Osteoblast (primary cell): ENCODE data around the gene RPP25. TPM values are rescaled to one million over a fixed set of nuclear protein-coding genes. Genes with fewer than 3 reads are reported as not detected.
"Not testable (repeated sequence)": the region's sequence is repeated elsewhere in the genome, so short reads cannot be mapped to it uniquely, and the experiment has no call there.

Experiments
- DNase-seq: peaks from one replicate; pipeline ENCODE4 v3.0.0; 2011; ENCODE audit warnings: low spot score, mixed read lengths; ENCODE audit not compliant: insufficient read length; ENCODE audit errors: missing footprints
- H2AFZ ChIP-seq: 2 replicates; pipeline ENCODE4 v1.6.0; 2011; ENCODE audit warnings: mild to moderate bottlenecking, low read length
- H3K27ac ChIP-seq: 2 replicates; pipeline ENCODE4 v1.5.1; 2011; ENCODE audit warnings: mild to moderate bottlenecking, low read depth, low read length, moderate library complexity
- H3K27me3 ChIP-seq: 2 replicates; pipeline ENCODE4 v1.6.0; 2012; ENCODE audit warnings: mild to moderate bottlenecking, control low read depth, inconsistent platforms, low read length, moderate library complexity; ENCODE audit not compliant: insufficient read depth
- H3K36me3 ChIP-seq: 2 replicates; pipeline ENCODE4 v1.5.1; 2011; ENCODE audit warnings: mild to moderate bottlenecking, low read length, control low read depth, moderate library complexity; ENCODE audit not compliant: insufficient read depth
- H3K4me1 ChIP-seq: 2 replicates; pipeline ENCODE4 v1.5.1; 2011; ENCODE audit warnings: mild to moderate bottlenecking, low read length, control low read depth, moderate library complexity; ENCODE audit not compliant: insufficient read depth
- H3K4me2 ChIP-seq: 2 replicates; pipeline ENCODE4 v1.6.0; 2011; ENCODE audit warnings: mild to moderate bottlenecking, low read length; ENCODE audit not compliant: insufficient read depth
- H3K4me3 ChIP-seq: fragments of 200-600 bp; sonication (generic); 3 replicates; pipeline ENCODE4 v1.5.1; 2012; ENCODE audit warnings: mild to moderate bottlenecking, low read length, inconsistent platforms; ENCODE audit not compliant: insufficient read depth
- H3K79me2 ChIP-seq: 2 replicates; pipeline ENCODE4 v1.6.0; 2012; ENCODE audit warnings: mild to moderate bottlenecking, low read length, control low read depth, inconsistent platforms; ENCODE audit not compliant: insufficient read depth
- H3K9me3 ChIP-seq: 2 replicates; pipeline ENCODE4 v1.5.1; 2011; ENCODE audit warnings: low read depth, low read length, control low read depth
- H4K20me1 ChIP-seq: 2 replicates; pipeline ENCODE4 v1.6.0; 2012; ENCODE audit warnings: mild to moderate bottlenecking, low read length, control low read depth; ENCODE audit not compliant: insufficient read depth
- CTCF ChIP-seq: IDR thresholded peaks from 2 replicates; pipeline ENCODE4 v1.5.1; 2011; ENCODE audit warnings: mild to moderate bottlenecking, low read depth, low read length, moderate library complexity; ENCODE audit errors: extremely low read depth
- total RNA-seq: library from RNA; depleted of rRNA; stranded (reverse); fragments of >200 nt; gene quantifications from 2 replicates; pipeline ENCODE4 v1.2.3, GENCODE V29; 2012

RPP25 gene
- total RNA-seq, 1 donor = 6.9 TPM

DNA sequence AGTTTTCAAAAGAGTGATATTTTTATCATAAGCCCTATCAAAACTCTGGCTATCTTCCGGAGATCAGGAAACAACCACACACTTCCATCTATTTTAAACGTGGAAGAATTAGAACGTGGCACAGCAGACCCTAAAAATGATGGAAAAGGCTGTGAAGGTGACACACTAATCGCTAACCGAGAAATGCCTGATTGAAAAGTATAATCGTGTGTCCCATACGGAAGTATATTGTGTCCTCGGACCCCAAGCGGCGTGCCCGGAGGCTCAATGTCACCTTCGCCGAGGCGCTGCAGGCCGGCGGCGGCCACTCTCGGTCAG, 19.3 kb downstream of the RPP25 start:
- no peaks in the 10 kb centered on the region for H3K36me3 ChIP-seq
- H3K9me3 ChIP-seq = no peaks in the 10 kb centered on the region
- peaks cover 55% of the 10 kb centered on the region for H3K79me2 ChIP-seq
- H3K4me1 ChIP-seq = peaks cover 10% of the 10 kb centered on the region
- peak overlapping the region; percentile 98 for H3K4me2 ChIP-seq
- H3K27me3 ChIP-seq = no peaks in the 10 kb centered on the region
- TF ChIP-seq CTCF = no peak
- peak overlapping the region; percentile 85 for H2AFZ ChIP-seq
- H3K27ac ChIP-seq = peak overlapping the region; percentile 82
- peak overlapping the region; percentile 99 for H3K4me3 ChIP-seq
- no peak for DNase-seq
- H4K20me1 ChIP-seq = peaks cover 10% of the 10 kb centered on the region

- Histone ChIP-seq H3K79me2 (peaks cover 72% of the 10 kb centered on the region), H4K20me1 (peaks cover 10% of the 10 kb centered on the region)
- H2AFZ ChIP-seq, H3K27ac ChIP-seq, H3K36me3 ChIP-seq, H3K4me1 ChIP-seq, H3K4me3 ChIP-seq, H3K9me3 ChIP-seq, H3K27me3 ChIP-seq, DNase-seq, H3K4me2 ChIP-seq: not testable (repeated sequence)
These were observed 21.4 kb downstream of the RPP25 start for GRCh38 chr15:74935193-74935592.

DNA sequence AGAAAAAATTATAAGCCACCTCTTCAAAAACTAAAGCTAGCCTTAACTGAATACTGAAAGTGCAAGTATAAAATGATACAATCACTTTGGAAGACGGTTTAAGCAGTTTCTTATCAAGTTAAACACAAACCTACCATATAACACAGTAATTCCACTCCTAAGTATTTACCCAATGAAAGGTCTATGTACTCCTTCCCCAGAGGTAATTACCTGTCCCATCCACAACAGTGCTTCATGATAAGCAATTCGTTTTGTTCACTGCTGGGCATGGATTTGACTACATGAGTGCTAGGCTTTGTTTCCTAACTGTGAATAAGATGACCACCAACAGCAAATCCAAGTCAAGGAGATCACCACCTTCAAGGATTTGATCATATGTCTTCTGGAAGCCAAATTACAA, 23.0 kb downstream of the RPP25 start:
- Histone ChIP-seq H3K4me1 (peaks cover 10% of the 10 kb centered on the region), H4K20me1 (peaks cover 10% of the 10 kb centered on the region), H3K27ac (no peak overlapping the region), H2AFZ (no peak overlapping the region), H3K9me3 (no peaks in the 10 kb centered on the region), H3K27me3 (no peaks in the 10 kb centered on the region), H3K4me2 (no peak overlapping the region), H3K79me2 (peaks cover 83% of the 10 kb centered on the region), H3K4me3 (no peak overlapping the region), H3K36me3 (peaks cover 15% of the 10 kb centered on the region)
- no peak for DNase-seq
- no peak for TF ChIP-seq CTCF

DNA sequence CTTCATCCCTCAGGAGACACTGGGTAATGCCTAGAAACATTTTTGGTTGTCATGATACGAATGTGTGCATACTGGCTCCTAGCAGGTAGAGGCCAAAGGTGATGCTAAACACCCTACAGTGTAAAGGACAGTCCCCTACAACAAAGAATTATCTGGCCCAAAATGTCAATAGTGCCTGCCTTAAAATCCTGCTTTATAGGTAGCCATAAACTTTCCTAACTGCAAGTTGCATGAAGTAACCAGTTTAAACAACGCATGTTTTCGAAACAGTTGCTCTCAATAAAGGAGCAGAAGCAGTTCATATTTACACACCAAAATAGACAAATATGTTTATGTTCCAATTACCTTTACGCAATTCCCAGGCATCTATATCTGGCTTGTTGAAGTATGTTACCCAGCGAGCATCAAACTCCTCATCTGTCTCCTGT, 27.8 kb downstream of the RPP25 start:
- Histone ChIP-seq H3K27me3 (no peaks in the 10 kb centered on the region), H3K9me3 (no peaks in the 10 kb centered on the region), H3K4me1 (no peaks in the 10 kb centered on the region), H3K4me2 (no peak overlapping the region), H4K20me1 (peaks cover 3% of the 10 kb centered on the region), H3K4me3 (no peak overlapping the region), H3K36me3 (peaks cover 35% of the 10 kb centered on the region), H3K79me2 (peaks cover 51% of the 10 kb centered on the region), H2AFZ (no peak overlapping the region), H3K27ac (no peak overlapping the region)
- no peak for TF ChIP-seq CTCF
- DNase-seq = no peak
